Neural progenitor cell (in vitro differentiated cells): Measurements from ENCODE around the gene SBF2.

Experiments used
- EZH2 ChIP-seq: fragments of 200-600 bp; sonication (generic); IDR thresholded peaks from 2 replicates; pipeline ENCODE4 v1.6.1; 2017; ENCODE audit warnings: antibody characterized with exemption, mild to moderate bottlenecking, moderate library complexity
- EZH2phosphoT487 ChIP-seq: fragments of 200-600 bp; sonication (generic); IDR thresholded peaks from 2 replicates; pipeline ENCODE4 v1.6.1; 2017; ENCODE audit warnings: antibody characterized with exemption
- TF ChIP-seq, protein P1 (sequence below): fragments of 200-600 bp; sonication (generic); IDR thresholded peaks from 2 replicates; pipeline ENCODE4 v1.5.1; 2017; ENCODE audit warnings: antibody characterized with exemption, mild to moderate bottlenecking

DNA sequence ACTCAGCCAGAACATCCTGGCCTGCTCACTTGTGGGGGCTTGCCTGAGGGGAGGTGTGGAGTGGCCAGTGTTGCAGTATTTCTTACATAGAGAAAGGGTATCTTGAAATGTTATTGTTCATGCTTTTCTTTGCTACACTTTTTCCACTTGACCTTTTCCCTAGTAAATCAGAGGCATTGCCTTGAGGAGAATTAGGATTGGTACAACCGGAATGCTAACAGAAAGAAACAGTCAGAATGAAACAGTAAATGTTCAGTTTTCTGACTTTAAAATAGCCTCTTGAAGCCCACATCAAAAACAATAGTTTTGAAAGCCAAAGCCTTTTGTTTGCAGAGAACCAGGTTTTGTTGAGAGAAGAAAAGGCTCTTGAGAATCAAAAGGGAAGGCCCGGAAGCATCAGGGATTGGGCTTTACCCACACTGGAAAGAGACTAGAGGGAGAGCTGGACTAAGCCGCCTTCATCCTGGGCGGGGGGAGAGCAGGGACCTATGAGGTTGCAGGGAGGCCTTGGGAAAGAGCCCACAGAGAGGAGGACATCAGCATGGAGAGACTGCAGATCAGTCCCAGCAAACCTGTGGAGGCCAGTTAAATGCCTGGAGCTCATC, 23.2 kb upstream of the SBF2 start:
- TF ChIP-seq, protein P1, sequence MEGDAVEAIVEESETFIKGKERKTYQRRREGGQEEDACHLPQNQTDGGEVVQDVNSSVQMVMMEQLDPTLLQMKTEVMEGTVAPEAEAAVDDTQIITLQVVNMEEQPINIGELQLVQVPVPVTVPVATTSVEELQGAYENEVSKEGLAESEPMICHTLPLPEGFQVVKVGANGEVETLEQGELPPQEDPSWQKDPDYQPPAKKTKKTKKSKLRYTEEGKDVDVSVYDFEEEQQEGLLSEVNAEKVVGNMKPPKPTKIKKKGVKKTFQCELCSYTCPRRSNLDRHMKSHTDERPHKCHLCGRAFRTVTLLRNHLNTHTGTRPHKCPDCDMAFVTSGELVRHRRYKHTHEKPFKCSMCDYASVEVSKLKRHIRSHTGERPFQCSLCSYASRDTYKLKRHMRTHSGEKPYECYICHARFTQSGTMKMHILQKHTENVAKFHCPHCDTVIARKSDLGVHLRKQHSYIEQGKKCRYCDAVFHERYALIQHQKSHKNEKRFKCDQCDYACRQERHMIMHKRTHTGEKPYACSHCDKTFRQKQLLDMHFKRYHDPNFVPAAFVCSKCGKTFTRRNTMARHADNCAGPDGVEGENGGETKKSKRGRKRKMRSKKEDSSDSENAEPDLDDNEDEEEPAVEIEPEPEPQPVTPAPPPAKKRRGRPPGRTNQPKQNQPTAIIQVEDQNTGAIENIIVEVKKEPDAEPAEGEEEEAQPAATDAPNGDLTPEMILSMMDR = no peak
- TF ChIP-seq EZH2 (no peak), EZH2phosphoT487 (no peak)
